HG03108 (cell line): ENCODE measurements around the gene PLEKHG4B.
"Not testable (repeated sequence)": the region's sequence is repeated elsewhere in the genome, so short reads cannot be mapped to it uniquely, and the experiment has no call there.

Experiments used
- ATAC-seq: cut with Tn5 transposase; IDR thresholded peaks from one replicate; pipeline ENCODE4 v1.9.1; 2021; ENCODE audit warnings: moderate library complexity; ENCODE audit not compliant: unreplicated experiment

The PLEKHG4B gene

GRCh38 chr5:218457-219291, 126.7 kb downstream of the PLEKHG4B start:
- peak; percentile 27 for ATAC-seq

GRCh38 chr5:219460-219863, 127.5 kb downstream of the PLEKHG4B start:
- ATAC-seq, result no peak

GRCh38 chr5:219991-220390, 128.0 kb downstream of the PLEKHG4B start:
- ATAC-seq, result no peak

GRCh38 chr5:222951-223715, 131.2 kb downstream of the PLEKHG4B start:
- ATAC-seq, result not testable (repeated sequence)

DNA sequence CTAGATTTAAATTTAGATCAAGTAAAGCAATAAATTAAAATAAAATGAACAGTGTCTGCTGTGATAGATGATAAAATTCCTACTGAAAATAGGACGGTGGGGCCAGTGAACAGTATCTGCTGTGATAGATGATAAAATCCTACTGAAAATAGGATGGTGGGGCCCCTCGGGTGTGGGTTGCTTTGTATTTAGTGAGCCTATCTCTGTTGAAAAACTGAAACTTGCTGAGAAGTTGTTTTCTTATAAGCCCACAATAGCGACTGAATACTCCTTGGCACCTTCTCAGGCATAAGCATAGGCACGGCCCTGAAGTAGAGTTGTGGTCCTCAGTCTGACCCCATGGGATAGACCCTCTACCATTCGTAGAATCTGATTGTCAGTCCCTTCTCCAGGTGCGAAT, 131.8 kb downstream of the PLEKHG4B start:
- no peak for ATAC-seq

- no peak for ATAC-seq
Measured at GRCh38 chr5:225334-225733, 133.4 kb downstream of the PLEKHG4B start.

GRCh38 chr5:227375-227774, 135.4 kb downstream of the PLEKHG4B start:
- not testable (repeated sequence) for ATAC-seq

- no peak for ATAC-seq
Measured at GRCh38 chr5:228886-229285, 136.9 kb downstream of the PLEKHG4B start.

- no peak for ATAC-seq
Measured at GRCh38 chr5:230711-231110, 138.7 kb downstream of the PLEKHG4B start.

GRCh38 chr5:231661-232060, 139.7 kb downstream of the PLEKHG4B start:
- no peak for ATAC-seq

DNA sequence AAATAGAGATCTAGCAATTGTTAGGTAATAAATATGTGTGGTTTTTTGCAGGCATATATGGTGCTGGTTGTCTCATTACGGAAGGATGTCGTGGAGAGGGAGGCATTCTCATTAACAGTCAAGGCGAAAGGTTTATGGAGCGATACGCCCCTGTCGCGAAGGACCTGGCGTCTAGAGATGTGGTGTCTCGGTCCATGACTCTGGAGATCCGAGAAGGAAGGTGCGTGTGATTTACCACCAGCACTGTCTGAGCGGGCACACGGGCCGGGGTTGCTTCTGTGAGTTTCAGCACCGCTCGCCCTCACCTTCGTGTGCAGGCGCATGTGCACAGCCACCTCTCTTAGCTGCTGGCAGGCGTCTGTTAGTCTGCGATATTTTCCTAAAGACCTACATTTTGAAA, 141.5 kb downstream of the PLEKHG4B start:
- ATAC-seq, result not testable (repeated sequence)

- no peak for ATAC-seq
Measured at GRCh38 chr5:234450-234849, 142.5 kb downstream of the PLEKHG4B start.

GRCh38 chr5:235527-235926, 143.6 kb downstream of the PLEKHG4B start:
- ATAC-seq, result not testable (repeated sequence)

- ATAC-seq, result not testable (repeated sequence)
Measured at GRCh38 chr5:237931-238330, 146.0 kb downstream of the PLEKHG4B start.
